Measurements from ENCODE around the gene NTRK2.

Gene NTRK2

GRCh38 chr9:84900421-84900820 is 230.9 kb downstream of the NTRK2 start:
- DNase-seq: no peak

GRCh38 chr9:84903963-84904362 is 234.4 kb downstream of the NTRK2 start:
- DNase-seq: no peak

GRCh38 chr9:84916769-84917168 is 247.2 kb downstream of the NTRK2 start:
- no peak for DNase-seq

GRCh38 chr9:84917366-84918070 is 248.0 kb downstream of the NTRK2 start:
- DNase-seq: no peak

- no peak for DNase-seq
Observed at GRCh38 chr9:84919440-84919839, 249.9 kb downstream of the NTRK2 start.

- DNase-seq: no peak
Observed at GRCh38 chr9:84921175-84921574, 251.6 kb downstream of the NTRK2 start.

- DNase-seq: no peak
Observed at GRCh38 chr9:84922051-84922450, 252.5 kb downstream of the NTRK2 start.

GRCh38 chr9:84924266-84924665 is 254.7 kb downstream of the NTRK2 start:
- no peak for DNase-seq

- no peak for DNase-seq
Observed at GRCh38 chr9:84925225-84925872, 255.8 kb downstream of the NTRK2 start.

GRCh38 chr9:84926793-84927192 is 257.3 kb downstream of the NTRK2 start:
- no peak for DNase-seq

GRCh38 chr9:84928419-84928818 is 258.9 kb downstream of the NTRK2 start:
- DNase-seq: no peak

GRCh38 chr9:84929068-84929467 is 259.5 kb downstream of the NTRK2 start:
- DNase-seq: no peak

- DNase-seq: no peak
Observed at GRCh38 chr9:84932915-84933527, 263.5 kb downstream of the NTRK2 start.

GRCh38 chr9:84935528-84936117 is 266.1 kb downstream of the NTRK2 start:
- no peak for DNase-seq

GRCh38 chr9:84937180-84937579 is 267.7 kb downstream of the NTRK2 start:
- DNase-seq: no peak

GRCh38 chr9:84937581-84937980 is 268.1 kb downstream of the NTRK2 start:
- DNase-seq: no peak

- DNase-seq: no peak
Observed at GRCh38 chr9:84939774-84940173, 270.2 kb downstream of the NTRK2 start.

GRCh38 chr9:84940294-84940693 is 270.8 kb downstream of the NTRK2 start:
- no peak for DNase-seq

GRCh38 chr9:84941792-84942191 is 272.3 kb downstream of the NTRK2 start:
- no peak for DNase-seq

- DNase-seq: no peak
Observed at GRCh38 chr9:84943482-84944050, 274.0 kb downstream of the NTRK2 start.

GRCh38 chr9:84945878-84946538 is 276.5 kb downstream of the NTRK2 start:
- peak; percentile 10 for DNase-seq

GRCh38 chr9:84947412-84947972 is 278.0 kb downstream of the NTRK2 start:
- no peak for DNase-seq

- no peak for DNase-seq
Observed at GRCh38 chr9:84949258-84949657, 279.7 kb downstream of the NTRK2 start.

Measured in fibroblast of upper back skin (primary cell).